WTC11 (cell line): ENCODE measurements around the gene HPCA. TPM values are rescaled to one million over a fixed set of nuclear protein-coding genes. Genes with fewer than 3 reads are reported as not detected.

Experiments
- ATAC-seq: fragments of 200-7000 bp; cut with Tn5 transposase; 2 replicates; pipeline ENCODE4 v1.10.0; 2021; ENCODE audit warnings: mild to moderate bottlenecking, moderate library complexity
- CTCF ChIA-PET: fragments of 300-600 bp; sonication (Branson Sonifier 250); formaldehyde crosslinking; loops from one replicate; lab custom pipeline; 2021; ENCODE audit warnings: antibody characterized with exemption; lab: Charles Lee
- POLR2A ChIA-PET: fragments of 350-600 bp; sonication (Branson Sonifier 250); formaldehyde crosslinking; loops from one replicate; lab custom pipeline; 2021; ENCODE audit warnings: antibody characterized with exemption; lab: Charles Lee
- DNase-seq: peaks from one replicate; pipeline ENCODE4 v3.0.0; 2021; ENCODE audit warnings: low spot score
- H3K27ac Mint-ChIP-seq: 2 replicates; pipeline ENCODE4 v1.8.0; 2021; ENCODE audit warnings: mixed read lengths
- H3K27me3 Mint-ChIP-seq: 2 replicates; pipeline ENCODE4 v1.8.0; 2021; ENCODE audit warnings: low read depth, mild to moderate bottlenecking, moderate library complexity, mixed read lengths
- H3K36me3 Mint-ChIP-seq: 2 replicates; pipeline ENCODE4 v1.8.0; 2021; ENCODE audit warnings: mixed read lengths
- H3K4me1 Mint-ChIP-seq: 2 replicates; pipeline ENCODE4 v1.8.0; 2022; ENCODE audit warnings: mixed read lengths
- H3K4me3 Mint-ChIP-seq: 2 replicates; pipeline ENCODE4 v1.8.0; 2021; ENCODE audit warnings: mild to moderate bottlenecking, moderate library complexity, mixed read lengths
- H3K9me3 Mint-ChIP-seq: 2 replicates; pipeline ENCODE4 v1.8.0; 2021; ENCODE audit warnings: mixed read lengths
- ARID4B ChIP-seq: sonication (generic); formaldehyde crosslinking; IDR thresholded peaks from 2 replicates; pipeline ENCODE4 v1.8.0; 2023; ENCODE audit warnings: missing genetic modification reagents, mild to moderate bottlenecking, borderline replicate concordance
- ATF6 ChIP-seq: sonication (generic); formaldehyde crosslinking; IDR thresholded peaks from 2 replicates; pipeline ENCODE4 v1.8.1; 2023; ENCODE audit warnings: mild to moderate bottlenecking, missing genetic modification reagents
- EMX1 ChIP-seq: fragments of 250-450 bp; sonication (Bioruptor Pico); IDR thresholded peaks from 2 replicates; pipeline ENCODE4 v1.8.0; 2021; ENCODE audit warnings: mild to moderate bottlenecking
- FOXP4 ChIP-seq: sonication (generic); formaldehyde crosslinking; IDR thresholded peaks from 2 replicates; pipeline ENCODE4 v1.8.0; 2022; ENCODE audit warnings: mild to moderate bottlenecking, missing genetic modification reagents
- HMGXB4 ChIP-seq: sonication (generic); formaldehyde crosslinking; IDR thresholded peaks from 2 replicates; pipeline ENCODE4 v1.8.1; 2023; ENCODE audit warnings: mild to moderate bottlenecking, moderate library complexity, missing genetic modification reagents
- IRF2 ChIP-seq: sonication (generic); formaldehyde crosslinking; IDR thresholded peaks from 2 replicates; pipeline ENCODE4 v1.8.0; 2022; ENCODE audit warnings: low read depth, missing genetic modification reagents, borderline replicate concordance
- KAT7 ChIP-seq: sonication (generic); formaldehyde crosslinking; IDR thresholded peaks from 2 replicates; pipeline ENCODE4 v1.8.1; 2023; ENCODE audit warnings: missing genetic modification reagents, mild to moderate bottlenecking, borderline replicate concordance
- MAX ChIP-seq: sonication (generic); formaldehyde crosslinking; IDR thresholded peaks from 2 replicates; pipeline ENCODE4 v1.8.0; 2022; ENCODE audit warnings: mild to moderate bottlenecking, missing genetic modification reagents
- NFE2L1 ChIP-seq: sonication (generic); formaldehyde crosslinking; IDR thresholded peaks from 2 replicates; pipeline ENCODE4 v1.8.1; 2023; ENCODE audit warnings: missing genetic modification reagents
- OVOL2 ChIP-seq: fragments of 250-450 bp; sonication (Bioruptor Pico); IDR thresholded peaks from 2 replicates; pipeline ENCODE4 v1.9.0; 2021; ENCODE audit warnings: mild to moderate bottlenecking, borderline replicate concordance
- RELA ChIP-seq: sonication (generic); formaldehyde crosslinking; IDR thresholded peaks from 2 replicates; pipeline ENCODE4 v1.8.1; 2022; ENCODE audit warnings: missing genetic modification reagents, mild to moderate bottlenecking, borderline replicate concordance
- STAT6 ChIP-seq: sonication (generic); formaldehyde crosslinking; conservative IDR thresholded peaks from 2 replicates; pipeline ENCODE4 v1.8.1; 2023; ENCODE audit warnings: mild to moderate bottlenecking, low read depth, missing genetic modification reagents, moderate library complexity
- USF1 ChIP-seq: sonication (generic); formaldehyde crosslinking; IDR thresholded peaks from 2 replicates; pipeline ENCODE4 v1.8.0; 2022; ENCODE audit warnings: mild to moderate bottlenecking, missing genetic modification reagents
- ZNF121 ChIP-seq: sonication (generic); formaldehyde crosslinking; IDR thresholded peaks from 2 replicates; pipeline ENCODE4 v1.8.0; 2023; ENCODE audit warnings: missing genetic modification reagents
- ZNF138 ChIP-seq: sonication (generic); formaldehyde crosslinking; conservative IDR thresholded peaks from 2 replicates; pipeline ENCODE4 v1.8.1; 2022; ENCODE audit warnings: mild to moderate bottlenecking, moderate library complexity, missing genetic modification reagents
- ZNF219 ChIP-seq: sonication (generic); formaldehyde crosslinking; IDR thresholded peaks from 2 replicates; pipeline ENCODE4 v1.8.0; 2023; ENCODE audit warnings: missing genetic modification reagents, mild to moderate bottlenecking, borderline replicate concordance
- ZSCAN18 ChIP-seq: fragments of 250-450 bp; sonication (Bioruptor Pico); IDR thresholded peaks from 2 replicates; pipeline ENCODE4 v2.1.2; 2022; ENCODE audit warnings: mild to moderate bottlenecking, moderate library complexity
- total RNA-seq: library from RNA; stranded (reverse); gene quantifications from 3 replicates; pipeline ENCODE4 v1.2.3, GENCODE V29; 2021

HPCA gene
- total RNA-seq, 1 experiment from 2014 or later = 1.9 TPM

- TF ChIP-seq ARID4B = no peak
- TF ChIP-seq OVOL2 (CRISPR knock-in tag) = no peak
- TF ChIP-seq STAT6 = no peak
- no peak for TF ChIP-seq RELA (CRISPR knock-in tag)
- TF ChIP-seq ZNF121 (CRISPR knock-in tag) = no peak
- no peak for TF ChIP-seq USF1
- no peak for TF ChIP-seq ZNF219 (CRISPR knock-in tag)
Measured at GRCh38 chr1:32874860-32875752, 11.2 kb upstream of the HPCA start (continued).

- Mint-ChIP-seq H3K9me3 (no peaks in the 10 kb centered on the region), H3K36me3 (no peaks in the 10 kb centered on the region), H3K4me3 (peak overlapping the region; percentile 20; the same call in 1 of the 2 replicates), H3K4me1 (peaks cover 33% of the 10 kb centered on the region), H3K27me3 (peaks cover 7% of the 10 kb centered on the region), H3K27ac (no peak overlapping the region)
- POLR2A ChIA-PET = interaction anchor here (0.6 to 1.0 kb wide), 2 partner anchors 9 to 60 kb away, joined by 3 read pairs; no protein-coding TSS in a partner anchor
- CTCF ChIA-PET = interaction anchor here (0.6 to 3.7 kb wide), 51 partner anchors 9 to 637 kb away, joined by 3 to 93 read pairs (median 4); partner anchors contain the start of genes BSDC1, HPCA, RNF19B and S100PBP
- peak; percentile 81 for DNase-seq
- peak; percentile 57 for ATAC-seq
- no peak for TF ChIP-seq KAT7 (CRISPR knock-in tag)
- peak; percentile 53; the same call in 1 of the 2 replicates for TF ChIP-seq HMGXB4 (CRISPR knock-in tag)
- no peak for TF ChIP-seq ZNF138 (CRISPR knock-in tag)
- TF ChIP-seq ATF6 = no peak
- TF ChIP-seq ZSCAN18 (CRISPR knock-in tag) = no peak
- no peak for TF ChIP-seq NFE2L1 (CRISPR knock-in tag)
- TF ChIP-seq IRF2 = no peak
- no peak for TF ChIP-seq EMX1
- TF ChIP-seq MAX (CRISPR knock-in tag) = peak; percentile 54
- no peak for TF ChIP-seq FOXP4
Measured at GRCh38 chr1:32876341-32877210, 9.7 kb upstream of the HPCA start.
